Ishikawa (cell line): ENCODE results near the gene RNU5D-1.

Experiments
- CEBPB ChIP-seq: IDR thresholded peaks from 2 replicates; pipeline ENCODE4 v1.6.1; 2012
- RAD21 ChIP-seq: IDR thresholded peaks from 2 replicates; pipeline ENCODE4 v1.6.1; 2012; ENCODE audit warnings: low read depth
- USF1 ChIP-seq: IDR thresholded peaks from 2 replicates; pipeline ENCODE4 v1.6.1; 2012
- YY1 ChIP-seq: IDR thresholded peaks from 2 replicates; pipeline ENCODE4 v1.6.1; 2012; ENCODE audit warnings: low read depth

DNA sequence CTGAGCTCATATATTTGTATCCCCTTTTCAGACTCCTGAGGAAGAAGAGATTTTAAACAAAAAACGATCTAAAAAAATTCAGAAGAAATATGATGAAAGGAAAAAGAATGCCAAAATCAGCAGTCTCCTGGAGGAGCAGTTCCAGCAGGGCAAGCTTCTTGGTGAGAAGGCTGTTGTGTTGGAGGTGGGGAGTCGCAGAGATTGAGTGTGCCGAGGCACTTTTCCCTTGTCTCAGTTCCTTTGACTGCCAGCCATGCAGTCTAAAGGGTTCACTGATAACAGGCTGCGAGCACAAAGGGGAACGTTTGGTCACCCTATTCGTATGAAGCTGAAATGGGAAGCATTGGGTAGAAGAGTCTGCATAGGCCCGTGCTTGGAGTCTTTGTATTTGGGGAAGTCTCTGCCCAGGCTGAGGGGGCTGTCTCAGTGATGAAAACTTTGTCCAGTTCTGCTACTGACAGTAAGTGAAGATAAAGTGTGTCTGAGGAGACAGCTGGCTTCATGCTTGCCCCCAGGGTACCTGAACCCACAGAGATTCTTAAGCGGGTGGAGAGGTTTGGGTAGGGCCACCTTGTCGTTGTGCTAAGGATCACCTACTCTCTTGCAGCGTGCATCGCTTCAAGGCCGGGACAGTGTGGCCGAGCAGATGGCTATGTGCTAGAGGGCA lies 47.1 kb upstream of the RNU5D-1 start:
- no peak for TF ChIP-seq RAD21
- TF ChIP-seq YY1, result no peak
- TF ChIP-seq CEBPB, result no peak
- no peak for TF ChIP-seq USF1
